ENCODE results near the gene ST6GAL1. TPM values are rescaled to one million over a fixed set of nuclear protein-coding genes. Genes with fewer than 3 reads are reported as not detected.

The ST6GAL1 gene
- total RNA-seq, 1 experiment from 2014 or later = 15.6 TPM

DNA sequence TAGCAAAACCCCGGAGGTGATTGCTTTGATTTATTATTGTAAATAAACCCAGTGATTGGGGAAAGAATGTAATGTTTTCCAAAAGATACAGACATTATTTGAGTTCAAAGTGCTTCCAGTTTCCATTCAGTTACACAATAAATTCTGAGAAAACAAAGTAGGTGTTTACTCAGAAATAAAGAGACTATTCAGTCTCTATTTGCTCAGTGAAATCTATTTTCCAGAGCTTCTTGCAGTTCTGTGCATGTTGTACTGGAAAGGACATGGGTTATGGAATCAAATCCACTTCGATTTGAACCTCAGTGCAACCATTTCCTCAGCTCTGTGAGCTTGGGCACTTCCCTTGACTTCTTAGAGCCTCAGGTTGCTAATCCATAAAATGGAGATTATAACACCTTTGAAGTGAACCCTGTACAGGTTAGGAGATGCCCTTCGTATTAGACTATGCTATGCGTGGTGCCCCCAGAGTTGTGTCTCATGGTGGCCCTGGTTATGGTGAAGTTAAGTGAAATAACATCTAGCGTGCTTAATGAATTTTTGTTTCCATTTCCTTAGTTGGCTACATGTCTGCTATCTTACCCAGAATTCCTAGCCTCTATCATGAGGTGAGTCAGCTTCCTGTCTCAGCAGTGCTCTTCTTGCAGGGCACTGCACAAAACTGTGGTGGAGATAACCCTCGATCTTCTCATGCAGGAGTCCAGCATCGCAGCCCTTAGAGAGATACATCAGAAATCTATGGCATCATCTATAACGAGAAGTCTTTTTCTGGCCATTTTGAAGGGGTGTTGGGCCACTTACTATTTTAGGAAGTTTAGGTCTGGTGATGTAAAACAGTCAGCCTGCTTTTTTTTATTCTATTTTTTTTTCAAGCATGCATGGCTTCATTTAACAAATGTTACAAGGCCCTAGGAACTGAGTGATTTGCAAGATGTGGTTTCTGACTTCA is 111.3 kb downstream of the ST6GAL1 start (continued):
- TF ChIP-seq REST (IDR thresholded peaks at IDR 0.05; ENCODE audit: low read depth) = no peak
- no peak for TF ChIP-seq CBX3 (IDR thresholded peaks at IDR 0.05; ENCODE audit: low read depth)
- no peak for TF ChIP-seq POLR2AphosphoS5 (IDR thresholded peaks at IDR 0.05; ENCODE audit: low read depth, low read length)
- no peak for TF ChIP-seq SIN3A (IDR thresholded peaks at IDR 0.05; ENCODE audit: low read depth)
- no peak; the same call in 1 of the 2 replicates for TF ChIP-seq FOSL1 (IDR thresholded peaks at IDR 0.05; ENCODE audit: low read depth)
- TF ChIP-seq ZBTB33 (IDR thresholded peaks at IDR 0.05; ENCODE audit: extremely low read depth, insufficient replicate concordance, low read length) = no peak
- TF ChIP-seq EGR1 (IDR thresholded peaks at IDR 0.05; ENCODE audit: low read depth) = no peak
- TF ChIP-seq JUND (IDR thresholded peaks at IDR 0.05) = no peak
- TF ChIP-seq ZFX (IDR thresholded peaks at IDR 0.05) = no peak
- TF ChIP-seq CEBPB (IDR thresholded peaks at IDR 0.05; ENCODE audit: low read depth) = no peak
- TF ChIP-seq, protein P1, sequence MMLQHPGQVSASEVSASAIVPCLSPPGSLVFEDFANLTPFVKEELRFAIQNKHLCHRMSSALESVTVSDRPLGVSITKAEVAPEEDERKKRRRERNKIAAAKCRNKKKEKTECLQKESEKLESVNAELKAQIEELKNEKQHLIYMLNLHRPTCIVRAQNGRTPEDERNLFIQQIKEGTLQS (IDR thresholded peaks at IDR 0.05) = no peak

All from HCT116 (cell line).